GM18867 (cell line): ENCODE results near the gene AAR2.

Source experiments
- ATAC-seq: cut with Tn5 transposase; IDR thresholded peaks from one replicate; pipeline ENCODE4 v1.9.1; 2021; ENCODE audit warnings: mild to moderate bottlenecking, moderate library complexity; ENCODE audit not compliant: unreplicated experiment

AAR2 gene

GRCh38 chr20:36235892-36236785 lies at the start of gene AAR2:
AAR2 (plus strand) TSS chr20:36236478; CDS start chr20:36239869, 3,391 bp downstream.
- peak; percentile 74 for ATAC-seq

GRCh38 chr20:36193977-36194712 lies 42.1 kb upstream of the AAR2 start:
- ATAC-seq = no peak

DNA sequence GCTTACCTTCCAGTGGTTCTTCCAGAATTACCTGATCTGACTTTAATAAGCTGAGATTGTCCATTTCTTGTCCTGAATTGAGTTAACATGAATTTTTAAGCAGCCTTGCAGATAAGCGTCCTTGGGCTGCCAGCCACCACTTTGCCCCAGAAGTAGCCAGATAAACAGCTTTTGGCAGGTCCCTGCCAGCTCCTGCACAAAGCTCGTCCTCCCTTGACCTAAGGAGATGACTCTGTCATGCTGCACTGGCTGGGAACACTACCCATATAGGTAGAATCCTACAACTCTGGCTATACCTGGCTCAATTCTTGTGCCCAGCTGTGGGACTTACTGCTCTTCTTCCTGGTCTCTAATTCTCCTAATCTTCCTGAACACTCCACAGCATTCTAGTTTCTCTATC lies 39.6 kb upstream of the AAR2 start:
- ATAC-seq = no peak

GRCh38 chr20:36197271-36197670 lies 39.0 kb upstream of the AAR2 start:
- ATAC-seq = no peak

- no peak for ATAC-seq
Measured at GRCh38 chr20:36199345-36200257, 36.7 kb upstream of the AAR2 start.

- ATAC-seq = no peak
Measured at GRCh38 chr20:36200451-36200850, 35.8 kb upstream of the AAR2 start.

DNA sequence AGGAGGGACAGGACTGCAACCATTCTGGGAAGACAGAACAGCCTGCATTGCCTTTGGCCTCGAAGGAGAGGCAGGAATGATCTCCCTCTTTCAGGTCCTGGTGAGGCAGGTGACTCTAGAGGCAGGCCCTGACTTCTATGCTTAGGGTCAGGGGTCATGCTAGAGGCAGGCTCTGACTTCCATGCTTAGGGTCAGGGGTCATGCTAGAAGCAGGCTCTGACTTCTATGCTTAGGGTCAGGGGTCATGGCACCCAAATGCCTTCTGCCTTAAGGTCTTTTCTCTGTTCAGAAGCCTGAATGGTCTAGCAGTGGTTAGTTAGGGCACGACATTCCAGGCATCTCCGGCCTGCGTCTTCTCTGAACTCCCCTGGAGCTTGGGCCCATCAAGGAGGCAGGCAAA lies 35.1 kb upstream of the AAR2 start:
- no peak for ATAC-seq

GRCh38 chr20:36202891-36203338 lies 33.4 kb upstream of the AAR2 start:
- no peak for ATAC-seq

GRCh38 chr20:36203861-36204260 lies 32.4 kb upstream of the AAR2 start:
- ATAC-seq = no peak

- ATAC-seq = no peak
Measured at GRCh38 chr20:36205026-36205425, 31.3 kb upstream of the AAR2 start.

DNA sequence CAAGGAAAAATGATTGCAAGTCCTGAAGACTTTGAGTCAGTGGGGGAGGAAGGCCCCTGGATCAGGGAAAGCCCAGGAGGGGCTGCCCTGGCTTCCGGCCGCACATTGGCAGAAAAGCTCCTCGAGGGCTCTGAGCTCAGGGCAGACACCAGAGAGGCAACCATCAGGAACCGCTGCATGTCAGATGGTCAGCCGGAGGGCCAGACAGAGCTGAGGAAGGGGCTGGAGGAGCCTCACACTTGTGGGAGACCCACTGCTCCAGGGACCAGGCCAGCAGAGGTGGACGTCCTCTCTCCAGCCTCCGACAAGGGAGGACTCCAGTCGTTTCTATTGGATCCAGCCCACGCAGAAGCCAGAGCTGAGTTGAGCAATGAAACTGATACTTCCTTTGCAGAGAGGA lies 30.2 kb upstream of the AAR2 start:
- no peak for ATAC-seq

GRCh38 chr20:36206641-36207040 lies 29.6 kb upstream of the AAR2 start:
- ATAC-seq = no peak

- no peak for ATAC-seq
Measured at GRCh38 chr20:36207602-36208001, 28.7 kb upstream of the AAR2 start.

- ATAC-seq = no peak
Measured at GRCh38 chr20:36208257-36208656, 28.0 kb upstream of the AAR2 start.

DNA sequence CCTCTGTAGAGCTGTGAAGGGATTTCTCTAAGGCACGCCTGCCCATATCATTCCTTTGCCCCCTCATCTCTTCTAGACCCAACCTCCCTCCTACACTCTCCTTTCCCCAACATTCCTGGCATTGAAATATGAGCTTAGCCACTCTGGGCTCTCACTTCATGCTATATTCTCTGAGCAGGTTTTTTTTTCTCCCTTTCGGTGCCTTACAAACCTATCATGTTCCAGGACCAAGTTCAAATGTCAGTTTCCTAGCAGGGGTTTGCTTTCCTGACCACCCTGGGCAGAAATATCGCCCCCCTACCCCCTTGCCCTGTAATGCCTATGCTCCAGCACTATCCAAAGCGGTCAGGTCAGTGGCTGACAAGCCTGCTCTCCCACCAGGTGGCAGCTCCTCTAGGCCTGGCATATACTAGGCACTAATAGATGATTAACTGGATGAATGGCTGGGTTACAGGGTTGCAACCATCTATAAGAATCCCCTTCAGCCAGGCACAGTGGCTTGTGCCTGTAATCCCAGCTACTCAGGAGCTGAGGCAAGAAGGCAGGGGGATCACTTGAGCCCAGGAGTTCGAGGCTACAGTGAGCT lies 25.7 kb upstream of the AAR2 start:
- no peak for ATAC-seq

DNA sequence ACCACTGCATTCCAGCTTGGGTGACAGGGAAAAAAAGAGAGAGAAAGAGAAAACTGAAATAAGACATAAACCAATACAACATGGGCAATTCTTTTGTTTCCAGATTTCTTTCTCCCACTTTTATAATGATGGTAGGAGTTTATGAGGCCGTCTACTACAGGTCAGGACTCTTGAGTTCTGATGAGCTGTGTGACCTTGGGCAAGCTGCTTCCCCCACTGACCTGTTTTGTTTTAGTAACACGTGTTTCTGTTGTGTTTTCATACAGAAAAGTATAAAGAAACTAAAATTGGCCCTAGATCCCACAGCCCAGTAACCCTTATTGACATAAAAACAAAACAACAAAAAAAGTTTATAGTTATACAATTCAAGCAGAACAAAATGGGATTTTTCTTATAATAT lies 22.9 kb upstream of the AAR2 start:
- ATAC-seq = no peak

DNA sequence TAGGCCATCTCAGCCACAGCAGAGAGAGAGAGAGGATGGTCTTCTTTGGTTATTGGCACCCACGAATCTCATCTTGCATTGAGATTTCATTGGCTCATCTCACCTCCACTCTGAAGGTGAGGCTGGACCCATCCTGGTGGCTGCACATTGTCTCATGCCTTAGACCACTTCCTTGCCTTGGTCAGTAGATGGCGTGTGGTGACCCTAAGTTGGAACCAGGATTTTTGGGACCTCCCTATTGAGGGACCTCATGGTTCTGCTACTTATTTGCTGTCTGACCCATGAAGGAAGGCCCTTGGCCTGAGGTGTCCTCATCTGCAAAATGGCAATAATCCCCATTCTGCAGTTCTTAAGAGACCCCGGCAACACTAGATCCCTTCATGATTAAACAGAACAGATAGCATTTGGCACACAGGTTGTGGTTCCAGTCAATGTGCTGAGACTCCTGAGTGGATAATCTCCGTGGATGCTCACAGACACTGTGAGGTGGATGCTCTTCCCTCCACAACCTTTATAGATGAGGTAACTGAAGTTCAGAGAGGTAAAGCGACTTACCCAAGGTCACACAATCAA lies 21.5 kb upstream of the AAR2 start:
- ATAC-seq = no peak

DNA sequence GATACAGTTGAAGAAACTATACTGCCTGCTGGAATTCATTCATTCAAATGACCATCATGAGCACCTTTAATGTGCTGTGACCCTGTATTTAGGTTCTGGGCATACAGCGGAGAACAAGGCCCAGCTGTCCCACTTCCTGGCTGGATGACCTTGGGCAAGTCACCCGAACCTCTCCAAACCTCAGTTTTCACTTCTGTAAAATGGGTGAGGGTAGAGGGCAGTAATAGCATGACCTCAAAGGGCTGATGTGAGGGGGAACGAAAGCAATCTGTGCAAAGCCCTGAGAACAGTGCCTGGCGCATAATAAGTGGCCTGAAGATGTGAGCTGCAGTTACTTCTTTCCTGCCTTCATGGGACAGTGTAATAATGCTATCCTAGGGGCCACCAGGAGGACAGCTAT lies 20.5 kb upstream of the AAR2 start:
- no peak for ATAC-seq

DNA sequence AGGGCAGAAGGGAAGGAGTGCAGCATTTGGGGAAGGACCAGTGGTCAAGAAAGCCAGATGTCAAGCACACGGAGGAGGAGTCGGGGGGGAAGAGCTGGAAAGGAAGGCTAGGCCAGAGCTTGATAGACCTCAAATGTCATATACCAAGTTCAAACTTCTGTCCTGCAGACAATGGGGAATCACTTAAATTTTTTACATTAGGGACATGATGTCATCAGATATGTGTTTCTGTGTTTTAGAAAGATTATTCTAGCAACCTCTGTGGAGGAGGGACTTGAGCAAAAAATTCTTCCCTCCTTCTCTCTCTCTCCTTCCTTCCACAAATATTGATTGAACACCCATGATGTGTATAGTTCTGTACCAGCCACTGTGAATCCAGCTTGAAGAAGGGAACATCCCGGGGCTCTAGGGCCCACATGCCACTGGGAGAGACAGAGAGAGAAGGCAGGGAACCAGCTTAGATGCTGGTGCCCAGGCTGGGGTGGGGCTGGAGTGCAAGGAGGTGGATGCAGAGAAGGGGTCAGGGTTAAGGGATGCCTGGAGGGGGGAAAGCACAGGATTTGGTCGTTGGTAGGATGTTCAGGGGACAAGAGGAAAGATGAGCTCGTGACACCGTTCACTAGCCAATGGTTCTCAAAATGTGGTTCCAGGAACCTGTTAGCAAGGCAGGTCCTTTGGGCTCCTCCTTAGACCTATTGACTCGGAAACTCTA lies 19.8 kb upstream of the AAR2 start:
- ATAC-seq = no peak

GRCh38 chr20:36217226-36217625 lies 19.1 kb upstream of the AAR2 start:
- ATAC-seq = no peak
